GM23338 (cell line): ENCODE results near the gene GLDC. TPM values are rescaled to one million over a fixed set of nuclear protein-coding genes. Genes with fewer than 3 reads are reported as not detected.

Experiments
- ATAC-seq: fragments of 200-7000 bp; cut with Tn5 transposase; 3 replicates; pipeline ENCODE4 v1.9.1; 2020
- DNase-seq: peaks from one replicate; pipeline ENCODE4 v3.0.0-alpha.2; 2015; ENCODE audit warnings: low spot score
- H2AFZ ChIP-seq: fragments of 200-600 bp; sonication (generic); 2 replicates; pipeline ENCODE4 v1.8.0; 2016; ENCODE audit warnings: antibody characterized with exemption, mild to moderate bottlenecking, moderate library complexity
- H3F3A ChIP-seq: fragments of 200-600 bp; sonication (generic); replicated peaks from 2 replicates; pipeline ENCODE4 v1.8.0; 2017; ENCODE audit warnings: antibody characterized with exemption, mixed run types, low read depth
- H3K27ac ChIP-seq: fragments of 200-600 bp; sonication (generic); 2 replicates; pipeline ENCODE4 v1.6.1; 2016; ENCODE audit warnings: low read depth
- H3K27me3 ChIP-seq: fragments of 200-600 bp; sonication (generic); 2 replicates; pipeline ENCODE4 v1.8.0; 2016; ENCODE audit warnings: mild to moderate bottlenecking, mixed run types, moderate library complexity; ENCODE audit not compliant: insufficient read depth
- H3K36me3 ChIP-seq: fragments of 200-600 bp; sonication (generic); 2 replicates; pipeline ENCODE4 v1.8.0; 2016; ENCODE audit warnings: mild to moderate bottlenecking; ENCODE audit not compliant: insufficient read depth
- H3K4me1 ChIP-seq: fragments of 200-600 bp; sonication (generic); 2 replicates; pipeline ENCODE4 v1.8.0; 2016; ENCODE audit warnings: mild to moderate bottlenecking, moderate library complexity; ENCODE audit not compliant: insufficient read depth
- H3K4me2 ChIP-seq: fragments of 200-600 bp; sonication (generic); 2 replicates; pipeline ENCODE4 v1.7.1; 2017; ENCODE audit warnings: mixed run types
- H3K4me3 ChIP-seq: fragments of 200-600 bp; sonication (generic); 2 replicates; pipeline ENCODE4 v1.6.1; 2016; ENCODE audit warnings: mixed run types
- H3K79me2 ChIP-seq: fragments of 200-600 bp; sonication (generic); replicated peaks from 2 replicates; pipeline ENCODE4 v1.8.0; 2017; ENCODE audit warnings: mild to moderate bottlenecking; ENCODE audit not compliant: insufficient read depth
- H3K9me2 ChIP-seq: fragments of 200-600 bp; sonication (generic); 2 replicates; pipeline ENCODE4 v1.8.0; 2017; ENCODE audit not compliant: insufficient read depth
- H4K20me1 ChIP-seq: fragments of 200-600 bp; sonication (generic); replicated peaks from 2 replicates; pipeline ENCODE4 v1.8.0; 2017; ENCODE audit warnings: mild to moderate bottlenecking; ENCODE audit not compliant: insufficient read depth
- H3K27ac Mint-ChIP-seq: 2 replicates; pipeline ENCODE4 v1.8.0; 2020; ENCODE audit warnings: inconsistent platforms, mild to moderate bottlenecking, moderate library complexity, mixed read lengths
- H3K27me3 Mint-ChIP-seq: 3 replicates; pipeline ENCODE4 v1.8.0; 2022; ENCODE audit warnings: low read depth, mild to moderate bottlenecking, moderate library complexity, mixed read lengths, inconsistent platforms; ENCODE audit not compliant: insufficient read depth, poor library complexity
- H3K36me3 Mint-ChIP-seq: 3 replicates; pipeline ENCODE4 v1.8.0; 2021; ENCODE audit warnings: low read depth, mild to moderate bottlenecking, inconsistent platforms, moderate library complexity, mixed read lengths
- H3K4me1 Mint-ChIP-seq: 3 replicates; pipeline ENCODE4 v1.8.0; 2020; ENCODE audit warnings: mild to moderate bottlenecking, inconsistent platforms, mixed read lengths
- H3K4me3 Mint-ChIP-seq: 3 replicates; pipeline ENCODE4 v1.8.0; 2021; ENCODE audit warnings: moderate library complexity, mild to moderate bottlenecking, inconsistent platforms, mixed read lengths
- H3K9me3 Mint-ChIP-seq: 3 replicates; pipeline ENCODE4 v1.8.0; 2020; ENCODE audit warnings: moderate library complexity, mild to moderate bottlenecking, inconsistent platforms, mixed read lengths
- CREB1 ChIP-seq: fragments of 250-450 bp; sonication (Bioruptor Pico); IDR thresholded peaks from 2 replicates; pipeline ENCODE4 v1.5.0; 2020; ENCODE audit warnings: low read depth, mild to moderate bottlenecking, moderate library complexity
- EZH2 ChIP-seq: fragments of 200-600 bp; sonication (generic); IDR thresholded peaks from one replicate; pipeline ENCODE4 v1.8.0; 2017; ENCODE audit warnings: antibody characterized with exemption, mild to moderate bottlenecking, low read depth; ENCODE audit not compliant: unreplicated experiment
- EZH2phosphoT487 ChIP-seq: fragments of 200-600 bp; sonication (generic); IDR thresholded peaks from one replicate; pipeline ENCODE4 v1.8.1; 2018; ENCODE audit warnings: antibody characterized with exemption; ENCODE audit not compliant: unreplicated experiment
- JUNB ChIP-seq: IDR thresholded peaks from one replicate; pipeline ENCODE4 v1.6.1; 2016; ENCODE audit warnings: antibody characterized with exemption; ENCODE audit not compliant: unreplicated experiment
- NANOG ChIP-seq: IDR thresholded peaks from 2 replicates; pipeline ENCODE4 v1.6.1; 2016; ENCODE audit warnings: antibody characterized with exemption, borderline replicate concordance
- POLR2AphosphoS5 ChIP-seq: IDR thresholded peaks from 2 replicates; pipeline ENCODE4 v1.6.1; 2016; ENCODE audit warnings: antibody characterized with exemption, low read depth
- STAT1 ChIP-seq: IDR thresholded peaks from one replicate; pipeline ENCODE4 v1.6.1; 2016; ENCODE audit warnings: antibody characterized with exemption; ENCODE audit not compliant: unreplicated experiment
- ZNF114 ChIP-seq: fragments of 250-450 bp; sonication (Bioruptor Pico); IDR thresholded peaks from 2 replicates; pipeline ENCODE4 v1.5.0; 2020; ENCODE audit warnings: mild to moderate bottlenecking, moderate library complexity
- ZNF331 ChIP-seq: fragments of 250-450 bp; sonication (Bioruptor Pico); IDR thresholded peaks from 2 replicates; pipeline ENCODE4 v1.5.0; 2020; ENCODE audit warnings: low read depth, mild to moderate bottlenecking, moderate library complexity
- polyA plus RNA-seq: library from polyadenylated mRNA; unstranded; fragments of >200 nt; fragmentation: Nextera tagmentation; extraction: Ambion mirVana; gene quantifications from 2 replicates; pipeline ENCODE4 v1.2.1, GENCODE V29; 2016
- total RNA-seq: library from RNA; depleted of rRNA; stranded (reverse); fragments of >200 nt; shearing (Covaris generic); gene quantifications from 2 replicates; pipeline ENCODE4 v1.2.3, GENCODE V29; 2014
- TF ChIP-seq, protein P1 (sequence below), 2 experiments: fragments of 200-600 bp in 1 of 2; sonication (generic) in 1 of 2; conservative IDR thresholded peaks; 2 replicates each; pipeline versions ENCODE4 v1.5.1 to v1.6.1; 2016 to 2017; ENCODE audit warnings: antibody characterized with exemption in 2 of 2, low read depth in 2 of 2, mild to moderate bottlenecking in 2 of 2, moderate library complexity in 1 of 2
- TF ChIP-seq, protein P2 (sequence below): IDR thresholded peaks from 2 replicates; pipeline ENCODE4 v1.6.1; 2016; ENCODE audit warnings: antibody characterized with exemption
- TF ChIP-seq, protein P3 (sequence below): IDR thresholded peaks from one replicate; pipeline ENCODE4 v1.6.1; 2018; ENCODE audit warnings: antibody characterized with exemption; ENCODE audit not compliant: unreplicated experiment

The GLDC gene
- total and polyA plus RNA-seq, 2 experiments from 2014 or later = 63.5 to 139 TPM

DNA sequence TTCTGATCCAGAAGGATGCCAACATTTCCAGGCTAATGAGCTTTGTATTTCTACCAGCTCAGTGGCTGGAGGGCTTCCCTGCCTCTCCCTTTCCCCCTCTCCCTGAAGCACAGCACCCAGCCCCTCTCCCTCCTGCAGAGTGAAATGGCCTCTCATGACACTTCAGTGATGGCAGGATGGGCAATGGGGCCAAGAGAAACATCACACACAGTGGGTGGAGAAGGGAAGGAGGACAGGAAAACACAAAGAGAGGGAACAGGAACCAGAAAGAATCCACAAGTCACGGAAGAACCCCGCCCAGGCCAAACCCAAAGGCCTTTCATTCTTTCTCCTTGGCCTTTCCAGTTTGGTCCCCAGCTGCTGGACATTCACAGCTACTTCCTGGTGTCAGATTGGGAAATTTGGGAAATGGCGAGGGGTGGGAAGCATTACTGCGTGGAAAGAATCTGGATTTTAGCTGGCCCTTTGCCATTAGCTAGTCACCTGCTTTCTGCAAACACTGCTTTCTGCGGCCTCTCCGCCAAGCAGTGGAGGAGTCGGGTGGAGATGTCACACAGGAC lies 82.6 kb downstream of the GLDC start:
- Histone ChIP-seq H3K79me2 (no peaks in the 10 kb centered on the region), H3F3A (no peaks in the 10 kb centered on the region), H3K27ac (no peak overlapping the region), H3K36me3 (peaks cover 16% of the 10 kb centered on the region), H3K4me2 (no peak overlapping the region), H3K4me1 (0 out of 2 replicates have a peak, but pooled peaks cover 4% of the 10 kb centered on the region), H3K9me2 (no peaks in the 10 kb centered on the region), H3K27me3 (no peaks in the 10 kb centered on the region), H4K20me1 (no peaks in the 10 kb centered on the region), H2AFZ (no peak overlapping the region), H3K4me3 (no peak overlapping the region)
- H3K27ac Mint-ChIP-seq = no peak overlapping the region
- ATAC-seq (no peak), DNase-seq (no peak)
- no peaks in the 10 kb centered on the region for H3K27me3 Mint-ChIP-seq
- H3K36me3 Mint-ChIP-seq = peaks cover 51% of the 10 kb centered on the region
- H3K4me1 Mint-ChIP-seq = peaks cover 11% of the 10 kb centered on the region
- no peak overlapping the region for H3K4me3 Mint-ChIP-seq
- TF ChIP-seq, protein P1, sequence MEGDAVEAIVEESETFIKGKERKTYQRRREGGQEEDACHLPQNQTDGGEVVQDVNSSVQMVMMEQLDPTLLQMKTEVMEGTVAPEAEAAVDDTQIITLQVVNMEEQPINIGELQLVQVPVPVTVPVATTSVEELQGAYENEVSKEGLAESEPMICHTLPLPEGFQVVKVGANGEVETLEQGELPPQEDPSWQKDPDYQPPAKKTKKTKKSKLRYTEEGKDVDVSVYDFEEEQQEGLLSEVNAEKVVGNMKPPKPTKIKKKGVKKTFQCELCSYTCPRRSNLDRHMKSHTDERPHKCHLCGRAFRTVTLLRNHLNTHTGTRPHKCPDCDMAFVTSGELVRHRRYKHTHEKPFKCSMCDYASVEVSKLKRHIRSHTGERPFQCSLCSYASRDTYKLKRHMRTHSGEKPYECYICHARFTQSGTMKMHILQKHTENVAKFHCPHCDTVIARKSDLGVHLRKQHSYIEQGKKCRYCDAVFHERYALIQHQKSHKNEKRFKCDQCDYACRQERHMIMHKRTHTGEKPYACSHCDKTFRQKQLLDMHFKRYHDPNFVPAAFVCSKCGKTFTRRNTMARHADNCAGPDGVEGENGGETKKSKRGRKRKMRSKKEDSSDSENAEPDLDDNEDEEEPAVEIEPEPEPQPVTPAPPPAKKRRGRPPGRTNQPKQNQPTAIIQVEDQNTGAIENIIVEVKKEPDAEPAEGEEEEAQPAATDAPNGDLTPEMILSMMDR (conservative IDR thresholded peaks at IDR 0.05; ENCODE audit: low read depth in 2 of 2) = no peak
- H3K9me3 Mint-ChIP-seq = no peaks in the 10 kb centered on the region; the same call in 1 of the 3 replicates

DNA sequence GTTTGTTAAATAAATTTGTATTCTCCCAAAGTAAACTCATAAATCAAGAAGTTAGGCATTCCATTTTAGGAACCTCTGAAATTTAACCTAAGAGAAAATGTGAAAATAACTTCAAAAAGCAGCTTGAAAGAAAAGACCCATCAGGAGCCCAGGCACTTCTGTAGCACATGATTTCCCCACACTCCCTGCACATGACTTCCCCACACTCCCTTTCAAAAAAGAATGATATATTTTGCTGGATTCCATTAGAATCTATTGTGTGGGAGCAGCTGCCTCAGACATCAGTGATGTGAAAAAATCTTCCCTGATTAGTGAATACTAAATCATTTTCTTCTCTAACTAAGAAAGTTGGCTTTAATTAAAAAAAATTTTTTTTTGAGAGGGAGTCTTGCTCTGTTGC lies 83.3 kb downstream of the GLDC start:
- Histone ChIP-seq H3K27me3 (no peaks in the 10 kb centered on the region), H4K20me1 (no peaks in the 10 kb centered on the region), H3K4me2 (no peak overlapping the region), H3K4me3 (no peak overlapping the region), H3K9me2 (no peaks in the 10 kb centered on the region), H3K27ac (no peak overlapping the region), H2AFZ (no peak overlapping the region), H3K79me2 (no peaks in the 10 kb centered on the region), H3K4me1 (0 out of 2 replicates have a peak, but pooled peaks cover 4% of the 10 kb centered on the region), H3K36me3 (peaks cover 20% of the 10 kb centered on the region), H3F3A (no peaks in the 10 kb centered on the region)
- ATAC-seq = no peak
- Mint-ChIP-seq H3K9me3 (no peaks in the 10 kb centered on the region; the same call in 1 of the 3 replicates), H3K4me1 (peaks cover 16% of the 10 kb centered on the region), H3K36me3 (peaks cover 58% of the 10 kb centered on the region), H3K27ac (no peak overlapping the region), H3K27me3 (no peaks in the 10 kb centered on the region), H3K4me3 (no peak overlapping the region)
- no peak for DNase-seq
- TF ChIP-seq, protein P2, sequence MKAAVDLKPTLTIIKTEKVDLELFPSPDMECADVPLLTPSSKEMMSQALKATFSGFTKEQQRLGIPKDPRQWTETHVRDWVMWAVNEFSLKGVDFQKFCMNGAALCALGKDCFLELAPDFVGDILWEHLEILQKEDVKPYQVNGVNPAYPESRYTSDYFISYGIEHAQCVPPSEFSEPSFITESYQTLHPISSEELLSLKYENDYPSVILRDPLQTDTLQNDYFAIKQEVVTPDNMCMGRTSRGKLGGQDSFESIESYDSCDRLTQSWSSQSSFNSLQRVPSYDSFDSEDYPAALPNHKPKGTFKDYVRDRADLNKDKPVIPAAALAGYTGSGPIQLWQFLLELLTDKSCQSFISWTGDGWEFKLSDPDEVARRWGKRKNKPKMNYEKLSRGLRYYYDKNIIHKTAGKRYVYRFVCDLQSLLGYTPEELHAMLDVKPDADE = no peak
- TF ChIP-seq ZNF114 = no peak
- TF ChIP-seq EZH2phosphoT487 = no peak
- TF ChIP-seq JUNB = no peak
- TF ChIP-seq, protein P1 (conservative IDR thresholded peaks at IDR 0.05; ENCODE audit: low read depth in 2 of 2) = no peak
- no peak for TF ChIP-seq STAT1
- TF ChIP-seq ZNF331 (CRISPR knock-in tag) = no peak
- TF ChIP-seq, protein P3, sequence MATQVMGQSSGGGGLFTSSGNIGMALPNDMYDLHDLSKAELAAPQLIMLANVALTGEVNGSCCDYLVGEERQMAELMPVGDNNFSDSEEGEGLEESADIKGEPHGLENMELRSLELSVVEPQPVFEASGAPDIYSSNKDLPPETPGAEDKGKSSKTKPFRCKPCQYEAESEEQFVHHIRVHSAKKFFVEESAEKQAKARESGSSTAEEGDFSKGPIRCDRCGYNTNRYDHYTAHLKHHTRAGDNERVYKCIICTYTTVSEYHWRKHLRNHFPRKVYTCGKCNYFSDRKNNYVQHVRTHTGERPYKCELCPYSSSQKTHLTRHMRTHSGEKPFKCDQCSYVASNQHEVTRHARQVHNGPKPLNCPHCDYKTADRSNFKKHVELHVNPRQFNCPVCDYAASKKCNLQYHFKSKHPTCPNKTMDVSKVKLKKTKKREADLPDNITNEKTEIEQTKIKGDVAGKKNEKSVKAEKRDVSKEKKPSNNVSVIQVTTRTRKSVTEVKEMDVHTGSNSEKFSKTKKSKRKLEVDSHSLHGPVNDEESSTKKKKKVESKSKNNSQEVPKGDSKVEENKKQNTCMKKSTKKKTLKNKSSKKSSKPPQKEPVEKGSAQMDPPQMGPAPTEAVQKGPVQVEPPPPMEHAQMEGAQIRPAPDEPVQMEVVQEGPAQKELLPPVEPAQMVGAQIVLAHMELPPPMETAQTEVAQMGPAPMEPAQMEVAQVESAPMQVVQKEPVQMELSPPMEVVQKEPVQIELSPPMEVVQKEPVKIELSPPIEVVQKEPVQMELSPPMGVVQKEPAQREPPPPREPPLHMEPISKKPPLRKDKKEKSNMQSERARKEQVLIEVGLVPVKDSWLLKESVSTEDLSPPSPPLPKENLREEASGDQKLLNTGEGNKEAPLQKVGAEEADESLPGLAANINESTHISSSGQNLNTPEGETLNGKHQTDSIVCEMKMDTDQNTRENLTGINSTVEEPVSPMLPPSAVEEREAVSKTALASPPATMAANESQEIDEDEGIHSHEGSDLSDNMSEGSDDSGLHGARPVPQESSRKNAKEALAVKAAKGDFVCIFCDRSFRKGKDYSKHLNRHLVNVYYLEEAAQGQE = no peak
- TF ChIP-seq CREB1 (CRISPR knock-in tag) = no peak
- no peak for TF ChIP-seq NANOG
- no peak for TF ChIP-seq EZH2
- no peak for TF ChIP-seq POLR2AphosphoS5
